GM19468 (cell line): ENCODE measurements around the gene FRA10AC1.

Experiments
- ATAC-seq: cut with Tn5 transposase; IDR thresholded peaks from one replicate; pipeline ENCODE4 v1.9.1; 2021; ENCODE audit warnings: mild to moderate bottlenecking, moderate library complexity, moderate number of reproducible peaks; ENCODE audit not compliant: unreplicated experiment; ENCODE audit errors: extremely low read depth

The FRA10AC1 gene, protein sequence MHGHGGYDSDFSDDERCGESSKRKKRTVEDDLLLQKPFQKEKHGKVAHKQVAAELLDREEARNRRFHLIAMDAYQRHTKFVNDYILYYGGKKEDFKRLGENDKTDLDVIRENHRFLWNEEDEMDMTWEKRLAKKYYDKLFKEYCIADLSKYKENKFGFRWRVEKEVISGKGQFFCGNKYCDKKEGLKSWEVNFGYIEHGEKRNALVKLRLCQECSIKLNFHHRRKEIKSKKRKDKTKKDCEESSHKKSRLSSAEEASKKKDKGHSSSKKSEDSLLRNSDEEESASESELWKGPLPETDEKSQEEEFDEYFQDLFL

DNA sequence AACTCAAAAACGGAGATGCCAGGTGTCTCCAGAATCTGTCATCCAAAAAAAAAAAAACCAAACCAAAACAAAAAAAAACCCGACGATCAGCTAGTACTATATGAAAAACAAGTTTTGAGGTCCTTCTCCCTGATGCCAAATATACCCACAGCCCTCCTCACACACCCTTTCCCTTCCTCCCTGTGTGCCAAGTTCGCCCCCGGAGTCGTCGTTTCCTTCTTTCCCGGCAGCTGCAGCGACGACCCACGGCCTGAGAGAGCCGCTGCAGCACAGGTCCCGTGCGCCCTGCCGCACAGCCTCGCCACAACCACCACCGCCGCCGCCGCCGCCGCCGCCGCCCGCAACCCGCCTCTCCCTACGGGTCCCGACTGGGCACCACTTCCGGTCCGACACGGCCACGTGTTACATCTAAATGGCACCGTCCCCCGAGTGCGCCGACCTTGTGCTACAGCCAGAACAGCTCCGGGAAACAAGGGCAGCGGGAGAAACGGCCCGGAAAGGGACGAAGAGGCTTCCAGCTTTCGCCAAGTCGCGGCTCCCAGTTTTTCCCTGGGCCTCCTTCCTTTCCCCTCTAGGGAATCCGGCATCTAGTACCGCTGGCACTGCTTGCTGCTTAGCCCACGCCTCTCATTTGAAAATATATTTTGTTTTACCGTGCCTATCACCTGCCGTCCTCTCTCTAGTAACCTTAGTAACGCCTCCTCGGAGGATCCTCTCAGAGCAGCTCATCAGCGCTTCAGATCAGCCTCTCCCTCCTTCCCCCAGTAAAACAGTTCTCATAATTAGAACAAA is at the start of gene FRA10AC1:
FRA10AC1 (minus strand) TSS at position 383 of the 792 bp plus-strand sequence. CDS start 2,486 bp downstream, outside the sequence.
- peak; percentile 70 for ATAC-seq

DNA sequence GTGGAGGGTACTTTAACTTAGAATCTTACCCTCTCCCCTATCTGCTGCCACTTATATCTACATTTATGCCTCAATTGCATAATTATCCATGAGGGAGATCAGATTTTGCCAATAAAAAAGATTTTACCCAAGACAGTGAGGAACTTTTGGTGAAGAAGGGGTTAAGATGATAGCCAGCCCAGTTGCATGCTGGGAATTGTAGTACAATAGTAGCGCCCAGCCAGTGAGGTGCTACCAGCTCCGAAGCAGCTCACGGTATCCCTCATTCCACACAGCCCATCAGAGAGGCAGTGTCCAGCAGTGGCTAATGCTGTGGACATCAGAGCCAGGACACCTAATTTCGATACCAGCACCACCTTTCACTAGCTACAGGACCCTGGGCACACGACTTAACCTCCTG is 49.4 kb upstream of the FRA10AC1 start:
- no peak for ATAC-seq

DNA sequence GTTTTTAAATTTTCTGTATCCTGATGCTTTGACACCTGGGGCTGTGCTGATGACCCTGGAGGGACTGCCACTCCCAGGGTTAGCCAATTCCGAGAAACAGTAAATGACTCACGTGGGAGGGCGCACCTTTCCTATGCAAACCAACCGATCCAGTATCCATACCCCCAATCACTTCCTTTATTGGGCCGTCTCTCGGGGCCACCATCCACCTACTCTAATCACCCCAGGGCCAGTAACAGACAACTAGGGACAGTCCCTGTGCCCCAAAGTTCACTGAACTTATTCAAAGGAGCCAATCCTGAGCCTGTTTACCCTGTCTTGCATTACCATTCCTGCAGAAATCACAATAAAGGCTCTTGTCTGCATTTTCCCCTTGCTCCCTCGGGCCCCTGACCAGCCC is 48.7 kb upstream of the FRA10AC1 start:
- no peak for ATAC-seq

DNA sequence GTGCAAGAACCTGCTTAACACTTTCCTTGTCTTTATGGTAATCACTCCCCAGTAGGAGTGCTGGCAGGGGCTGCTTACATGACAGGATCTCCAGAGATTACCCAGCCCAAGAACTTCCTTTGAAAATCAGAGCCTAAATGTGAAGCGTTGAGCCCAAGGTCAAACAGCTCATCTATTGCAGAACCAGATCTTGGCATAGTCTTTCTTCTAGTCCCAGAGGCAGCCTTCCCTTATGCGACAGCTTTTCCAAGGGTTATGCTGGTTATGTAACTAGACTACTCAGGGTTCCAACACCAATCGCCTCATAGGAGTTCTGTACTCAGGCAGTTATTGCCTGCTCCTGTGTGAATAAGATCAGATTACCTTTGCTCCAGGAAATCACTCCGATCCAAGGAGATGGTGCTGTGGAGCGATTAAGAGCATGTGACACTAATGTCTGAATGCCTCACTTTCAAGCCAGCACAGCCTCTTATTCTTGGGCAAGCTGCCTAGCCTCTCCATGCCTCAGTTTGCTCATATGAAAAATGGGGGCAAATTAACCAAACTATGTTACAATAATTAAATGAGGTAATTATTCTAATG is 46.9 kb upstream of the FRA10AC1 start:
- ATAC-seq, result no peak

DNA sequence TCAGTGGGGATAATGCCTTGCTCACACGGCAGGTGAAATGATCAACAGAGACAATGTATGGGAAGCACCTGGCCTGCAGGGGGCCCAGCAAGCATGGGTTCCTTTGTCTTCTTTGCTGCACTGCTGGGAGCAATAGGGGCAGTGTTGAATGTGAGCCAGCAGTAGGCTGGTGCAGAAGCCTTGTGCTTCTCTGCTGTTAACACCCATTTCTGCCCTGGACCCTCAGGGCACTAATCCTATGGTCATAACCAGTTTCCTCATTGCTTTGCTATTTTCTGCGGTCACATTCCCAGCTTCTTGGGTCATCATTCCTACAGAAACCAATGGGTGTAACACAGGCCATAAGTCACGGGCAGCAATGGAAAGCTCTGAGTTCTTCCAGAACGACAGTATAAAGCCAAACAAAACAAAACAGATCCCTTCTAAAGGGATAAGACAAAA is 44.5 kb upstream of the FRA10AC1 start:
- ATAC-seq, result no peak

DNA sequence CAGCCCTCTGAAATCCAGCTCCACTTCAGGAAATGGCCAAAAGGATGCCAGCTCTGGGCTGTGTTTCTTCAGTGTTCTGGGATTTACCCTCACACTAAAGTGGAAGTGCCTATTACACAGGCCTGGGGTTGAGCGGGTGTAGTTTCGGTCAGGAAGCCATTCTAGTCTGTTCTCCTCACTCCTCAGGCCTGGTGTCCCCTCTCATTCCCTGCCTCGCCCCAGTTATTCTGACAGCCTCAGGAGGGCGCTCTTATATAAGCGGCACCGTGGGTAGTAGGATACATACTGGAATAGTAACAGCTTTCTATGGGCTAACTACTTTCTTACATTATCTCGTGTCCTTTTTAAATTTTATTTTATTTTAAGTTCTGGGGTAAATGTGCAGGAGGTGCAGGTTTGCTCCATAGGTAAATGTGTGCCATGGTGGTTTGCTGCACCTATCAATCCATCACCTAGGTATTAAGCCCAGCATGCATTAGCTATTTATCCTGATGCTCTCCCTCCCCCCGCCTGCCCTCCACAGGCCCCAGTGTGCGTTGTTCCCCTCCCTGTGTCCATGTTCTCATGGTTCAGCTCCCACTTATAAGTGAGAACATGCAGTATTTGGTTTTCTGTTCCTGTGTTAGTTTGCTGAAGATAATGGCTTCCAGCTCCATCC is 43.1 kb upstream of the FRA10AC1 start:
- ATAC-seq, result no peak

DNA sequence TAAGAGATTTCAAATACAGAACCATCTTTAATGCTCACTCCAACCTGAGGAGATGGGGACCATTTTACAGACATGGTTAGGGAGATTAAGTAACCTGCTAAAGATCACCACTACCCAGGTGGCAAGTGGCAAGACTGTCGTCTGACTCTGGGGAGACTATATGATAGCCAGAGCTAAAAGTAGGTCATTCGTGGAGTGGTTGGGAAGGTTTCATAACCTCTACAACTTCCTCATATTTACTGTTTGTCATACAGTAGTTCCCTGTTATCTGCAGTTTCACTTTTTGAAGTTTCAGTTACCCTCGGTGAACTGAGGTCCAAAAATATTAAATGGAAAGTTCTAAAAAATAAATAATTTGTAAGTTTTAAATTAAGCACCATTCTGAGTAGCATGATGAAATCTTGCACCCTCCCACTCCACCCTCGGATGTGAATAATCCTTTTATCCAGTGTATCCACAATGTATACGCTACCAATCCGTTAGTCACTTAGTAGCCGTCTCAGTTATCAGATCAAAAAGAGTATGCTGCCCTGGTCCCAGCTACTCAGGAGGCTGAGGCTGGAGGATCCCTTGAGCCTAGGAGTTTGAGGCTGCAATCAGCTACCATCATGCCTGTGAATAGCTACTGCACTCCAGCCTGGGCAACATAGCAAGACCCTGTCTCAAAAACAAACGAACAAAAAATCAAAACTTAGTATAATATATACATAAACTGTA is 40.4 kb upstream of the FRA10AC1 start:
- ATAC-seq, result peak; percentile 65

DNA sequence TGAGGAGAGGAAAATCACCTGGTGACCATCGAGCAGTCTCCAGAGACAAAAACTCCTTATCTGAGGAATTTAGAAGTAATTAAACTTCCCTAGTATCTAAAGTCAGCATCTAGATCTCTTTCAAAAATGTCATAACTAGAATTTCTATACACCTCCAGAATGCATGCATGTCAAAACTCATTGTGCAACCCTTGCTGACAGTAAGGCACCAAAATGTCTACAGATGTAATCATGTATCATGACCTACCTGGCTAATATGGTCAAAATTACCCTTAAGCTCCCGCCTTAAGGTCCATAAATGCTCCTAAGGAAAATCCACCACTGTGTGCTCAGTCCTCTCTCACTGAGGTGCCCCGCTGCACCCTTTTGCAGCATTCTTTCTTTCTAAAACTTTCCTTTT is 39.0 kb upstream of the FRA10AC1 start:
- no peak for ATAC-seq

DNA sequence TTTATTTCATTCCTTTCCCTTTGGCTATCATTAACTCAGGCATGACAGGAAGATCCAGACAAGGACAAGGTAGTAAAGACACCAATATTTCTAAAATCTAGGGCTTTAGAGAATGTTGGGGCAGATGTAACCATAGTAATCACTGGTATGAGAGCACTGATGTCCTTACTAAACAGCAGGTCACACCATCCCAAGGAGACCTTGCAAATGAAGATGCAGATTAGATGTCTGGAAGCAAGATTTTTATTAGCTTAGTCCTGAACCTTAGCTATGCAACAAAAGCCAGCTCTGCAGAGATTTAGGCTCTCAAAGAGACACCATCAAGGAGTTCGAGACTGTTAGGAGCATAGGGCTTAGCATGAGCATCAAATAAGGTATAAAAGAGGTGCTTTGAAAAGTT is 23.6 kb upstream of the FRA10AC1 start:
- no peak for ATAC-seq

DNA sequence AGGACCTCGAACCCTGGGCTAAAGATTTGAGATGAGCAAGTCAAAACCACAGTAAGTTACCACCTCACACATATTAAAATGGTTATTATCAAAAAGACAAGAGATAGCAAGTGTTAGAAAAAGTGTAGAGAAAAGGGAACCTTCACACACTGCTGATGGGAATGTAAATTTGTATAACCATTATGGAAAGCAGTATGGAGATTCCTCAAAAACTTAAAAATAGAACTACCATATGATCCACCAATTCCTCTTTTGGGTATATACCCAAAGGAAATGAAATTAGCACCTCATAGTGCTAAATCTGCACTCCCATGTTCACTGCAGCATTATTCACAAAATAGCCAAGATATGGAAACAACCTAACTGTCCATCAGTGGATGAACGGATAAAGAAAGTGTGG is 20.8 kb upstream of the FRA10AC1 start:
- no peak for ATAC-seq

DNA sequence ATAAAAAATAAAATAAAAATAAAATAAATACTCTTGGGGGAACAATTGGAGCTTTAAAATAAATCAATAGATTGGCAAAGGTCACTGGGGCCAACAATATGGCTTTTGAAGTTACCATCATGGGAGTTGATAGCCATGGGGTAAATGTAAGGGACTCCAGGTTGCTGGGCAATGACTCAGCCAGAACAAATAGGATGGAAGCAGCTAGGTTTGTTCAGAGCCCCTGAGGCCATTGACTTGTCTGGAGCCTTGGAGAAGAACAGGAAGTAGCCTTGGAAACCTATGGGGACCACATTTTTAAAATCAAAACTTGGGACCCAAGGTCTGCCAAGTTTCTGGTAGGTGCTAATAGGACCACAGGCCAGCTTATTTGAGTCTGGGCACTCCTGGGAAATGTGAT is 20.2 kb upstream of the FRA10AC1 start:
- no peak for ATAC-seq

DNA sequence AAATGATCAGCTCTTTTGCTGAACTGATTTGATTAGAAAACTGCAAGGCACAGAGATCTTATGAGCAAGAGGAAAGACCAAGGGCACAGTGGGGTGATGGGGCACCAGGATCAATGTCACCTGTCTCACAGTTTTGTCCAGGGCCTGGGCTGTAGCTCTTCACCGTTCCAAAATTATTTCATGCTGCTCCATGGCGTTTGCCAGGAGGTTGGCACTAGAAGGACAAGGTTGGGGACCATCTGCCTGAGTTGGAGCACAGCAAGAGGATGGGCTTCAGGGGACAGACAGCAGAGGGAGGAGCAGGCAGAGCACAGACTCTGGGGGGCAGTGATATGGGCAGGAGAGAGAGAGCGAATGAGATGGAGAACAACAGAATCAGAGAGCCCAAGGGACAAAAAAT is 17.5 kb upstream of the FRA10AC1 start:
- no peak for ATAC-seq

DNA sequence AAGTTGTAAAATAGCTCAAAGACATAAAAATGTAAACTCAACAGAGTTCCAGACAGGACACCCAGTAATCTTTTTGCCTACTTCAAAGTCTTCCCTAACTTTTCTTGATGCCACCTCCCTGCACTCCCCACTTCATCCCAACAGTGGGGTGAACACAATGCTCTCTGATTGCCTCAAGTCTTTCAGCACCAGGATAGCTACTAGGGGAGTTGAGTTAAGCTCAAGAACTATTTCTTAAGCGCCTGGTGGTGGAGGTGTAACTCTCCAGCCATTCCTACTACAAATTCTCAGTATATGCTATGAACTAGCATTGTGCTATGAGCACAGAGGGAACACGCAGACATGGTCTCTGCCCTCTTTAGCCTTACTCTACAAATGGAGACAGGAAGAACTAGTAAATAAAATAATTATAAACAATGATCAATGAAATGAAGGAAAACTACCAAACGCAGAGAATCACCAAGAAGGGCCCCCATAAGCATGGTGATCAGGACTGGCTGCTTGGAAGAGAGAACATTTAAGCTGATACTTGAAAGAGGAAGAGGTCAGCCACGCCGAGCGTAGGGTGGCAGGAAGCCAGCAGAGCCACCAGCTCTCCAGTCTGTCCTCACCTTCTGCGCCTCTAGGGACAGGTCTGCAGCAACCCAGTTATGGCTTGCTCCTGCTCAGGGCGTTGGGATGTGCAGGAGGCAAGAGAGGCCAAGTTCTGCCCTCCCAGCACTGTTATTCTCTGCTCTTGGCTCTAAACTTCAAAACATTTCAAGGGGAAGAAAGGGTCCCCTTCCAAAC is 16.7 kb upstream of the FRA10AC1 start:
- ATAC-seq, result no peak

DNA sequence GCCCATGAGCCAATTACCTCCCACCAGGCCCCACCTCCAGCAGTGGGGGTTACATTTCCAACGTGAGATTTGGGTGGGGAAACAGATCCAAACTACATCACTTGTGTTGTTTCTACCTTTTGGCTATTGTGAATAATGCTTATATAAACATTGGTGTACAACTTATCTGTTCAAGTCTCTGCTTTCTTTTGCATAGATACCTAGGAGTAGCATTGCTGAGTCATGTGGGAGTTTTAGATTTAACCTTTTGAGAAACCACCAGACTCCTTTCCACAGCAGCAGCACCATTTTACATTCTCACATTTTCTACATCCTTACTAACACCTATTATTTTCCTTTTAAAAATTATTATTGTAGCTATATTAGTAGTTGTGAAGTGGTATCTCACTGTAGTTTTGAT is 14.4 kb upstream of the FRA10AC1 start:
- no peak for ATAC-seq

DNA sequence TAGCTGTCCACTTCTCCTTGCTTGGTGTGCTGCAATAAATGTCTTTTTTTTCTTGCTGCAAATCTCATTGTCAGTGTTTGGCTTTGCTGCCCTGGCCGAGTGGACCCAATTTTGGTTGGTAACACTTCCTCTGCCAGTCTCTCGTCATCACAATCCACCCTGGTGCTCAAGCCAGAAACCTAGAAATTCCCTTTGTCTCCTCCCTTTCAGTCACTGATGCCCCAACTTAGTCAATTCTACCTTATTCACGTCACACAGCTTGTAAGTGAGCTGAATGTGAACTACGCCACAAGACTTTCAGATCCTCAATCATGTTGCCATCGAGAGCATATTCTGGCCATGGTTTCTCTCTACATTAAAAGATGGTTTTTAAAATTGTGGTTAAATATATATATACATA is 13.0 kb upstream of the FRA10AC1 start:
- ATAC-seq, result peak; percentile 71

DNA sequence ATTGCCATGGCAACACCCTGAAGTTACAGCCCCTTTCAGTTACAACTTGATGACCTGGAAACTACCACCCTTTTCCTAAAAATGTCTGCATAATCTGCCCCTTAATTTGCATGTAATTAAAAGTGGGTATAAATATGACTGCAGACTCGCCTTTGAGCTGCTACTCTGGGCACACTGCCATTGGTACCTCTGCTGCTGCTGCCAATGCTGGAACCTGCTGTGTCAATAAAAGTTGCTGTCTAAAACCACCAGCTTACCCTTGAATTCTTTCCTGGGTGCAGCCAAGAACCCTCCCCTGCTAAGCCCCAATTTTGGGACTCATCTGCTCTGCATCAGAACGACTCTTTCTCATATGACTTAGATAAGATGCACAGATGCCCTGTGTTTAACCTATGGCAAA is 10.2 kb upstream of the FRA10AC1 start:
- no peak for ATAC-seq

DNA sequence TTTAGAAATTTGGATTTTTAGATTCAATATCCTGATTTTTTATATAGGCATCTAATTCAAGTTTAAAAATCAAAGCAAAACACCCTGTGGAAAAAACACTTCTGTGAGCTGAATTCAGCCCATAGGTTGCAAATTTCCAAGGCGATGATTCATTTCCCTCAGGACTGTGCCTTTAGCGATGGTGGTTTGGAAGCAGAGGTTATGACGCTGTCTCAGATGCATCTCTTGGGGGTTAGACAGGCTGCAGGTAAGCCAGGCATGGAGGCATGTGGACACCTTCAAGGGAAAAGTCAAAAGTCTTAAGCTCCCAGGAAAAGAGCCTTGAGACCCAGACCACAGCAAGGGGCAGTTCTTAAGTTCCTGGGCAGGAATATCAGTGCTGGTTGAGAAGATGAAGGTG is 9.5 kb upstream of the FRA10AC1 start:
- no peak for ATAC-seq

DNA sequence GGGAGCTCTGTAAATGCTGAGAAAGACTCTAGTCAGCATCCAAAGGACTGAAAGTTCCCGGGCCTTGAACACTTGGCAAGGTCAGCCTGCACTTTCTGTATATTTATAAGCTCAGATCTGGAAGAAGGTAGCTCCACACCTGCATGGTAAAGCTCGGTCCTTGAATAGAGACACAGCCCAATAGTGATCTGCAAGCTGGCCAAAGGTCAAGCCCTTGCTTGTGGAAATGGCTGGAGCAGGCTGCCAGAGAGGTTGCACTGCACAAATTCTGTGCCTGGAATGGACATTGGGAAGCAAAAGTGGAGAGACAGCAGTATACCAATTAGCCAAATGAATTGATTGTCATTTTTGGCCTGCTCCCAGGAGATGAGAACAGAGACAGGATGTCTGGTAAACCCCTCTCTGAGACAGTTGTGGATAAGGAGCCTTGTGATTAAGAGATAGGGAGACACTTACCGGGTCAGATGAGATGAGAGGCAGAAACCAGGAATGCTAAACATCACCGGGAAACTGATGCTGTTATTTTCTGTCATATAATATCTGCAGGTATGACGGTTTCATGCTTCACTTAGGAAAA is 8.0 kb upstream of the FRA10AC1 start:
- no peak for ATAC-seq

DNA sequence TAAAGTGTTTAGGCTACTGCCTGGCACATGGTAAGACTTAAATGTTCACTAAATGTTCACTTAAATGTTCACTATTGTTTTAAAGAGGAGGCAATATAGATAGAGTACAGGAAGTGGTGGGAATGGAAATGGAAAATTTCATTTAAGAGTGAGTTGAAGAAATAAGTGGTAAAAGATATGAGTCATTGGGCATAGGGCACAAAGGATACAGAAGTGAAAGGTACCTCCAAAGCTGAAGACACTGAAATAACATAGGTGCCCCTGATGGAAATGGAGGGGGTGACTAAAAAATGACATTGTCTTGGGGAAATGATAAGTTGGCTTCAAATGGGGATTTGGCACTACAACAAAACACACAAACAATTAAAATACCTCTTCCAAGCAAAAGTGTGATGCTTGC is 5.2 kb upstream of the FRA10AC1 start:
- ATAC-seq, result no peak
